HG03045 (cell line): Measurements from ENCODE around the gene LTB4R2.

Experiments used
- ATAC-seq: cut with Tn5 transposase; IDR thresholded peaks from one replicate; pipeline ENCODE4 v1.9.1; 2021; ENCODE audit warnings: mild to moderate bottlenecking, moderate library complexity; ENCODE audit not compliant: unreplicated experiment

LTB4R2 gene

DNA sequence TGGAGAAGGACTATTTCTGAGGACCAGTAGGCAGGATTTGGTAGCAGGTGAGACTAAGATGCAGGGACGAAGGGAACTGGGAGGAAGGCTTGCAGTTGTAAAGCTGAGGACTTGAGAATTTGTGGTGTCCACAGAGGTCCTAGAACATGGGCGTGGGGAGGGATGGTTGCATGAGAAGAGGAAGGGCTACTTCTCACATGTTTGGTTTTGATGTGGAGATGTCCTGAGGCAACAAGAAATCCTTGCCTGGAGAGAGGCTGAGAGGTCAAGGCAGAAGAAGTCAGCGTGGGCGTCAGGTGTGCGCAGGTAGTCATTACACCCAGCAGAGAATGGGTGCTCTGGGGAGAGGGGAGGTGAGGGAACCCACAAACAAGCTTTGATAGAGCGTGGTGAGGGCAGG, 32.9 kb upstream of the LTB4R2 start:
- ATAC-seq, result no peak

- ATAC-seq, result no peak
Measured at GRCh38 chr14:24277606-24278321, 32.2 kb upstream of the LTB4R2 start.

DNA sequence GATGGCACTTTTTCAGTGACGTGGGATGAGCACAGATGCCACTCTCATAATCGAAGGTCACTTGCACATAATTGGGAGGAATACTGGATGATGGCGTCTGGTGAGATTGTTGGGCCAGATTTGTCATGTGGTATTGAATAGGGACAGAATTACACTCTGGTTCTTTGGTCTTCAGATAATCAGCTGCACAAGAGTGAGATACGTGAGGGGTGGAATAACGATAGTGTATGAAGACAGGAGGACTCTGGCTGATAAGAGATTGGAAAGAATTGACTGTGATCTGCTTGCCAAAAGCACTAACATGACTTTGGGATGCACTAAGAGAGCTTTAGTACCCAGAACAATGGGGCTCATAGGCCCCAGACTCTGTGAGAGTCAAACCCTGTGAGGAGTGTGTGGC, 31.5 kb upstream of the LTB4R2 start:
- ATAC-seq, result no peak

- peak; percentile 41 for ATAC-seq
Measured at GRCh38 chr14:24279301-24280186, 30.4 kb upstream of the LTB4R2 start.

- no peak for ATAC-seq
Measured at GRCh38 chr14:24280797-24281460, 29.0 kb upstream of the LTB4R2 start.

DNA sequence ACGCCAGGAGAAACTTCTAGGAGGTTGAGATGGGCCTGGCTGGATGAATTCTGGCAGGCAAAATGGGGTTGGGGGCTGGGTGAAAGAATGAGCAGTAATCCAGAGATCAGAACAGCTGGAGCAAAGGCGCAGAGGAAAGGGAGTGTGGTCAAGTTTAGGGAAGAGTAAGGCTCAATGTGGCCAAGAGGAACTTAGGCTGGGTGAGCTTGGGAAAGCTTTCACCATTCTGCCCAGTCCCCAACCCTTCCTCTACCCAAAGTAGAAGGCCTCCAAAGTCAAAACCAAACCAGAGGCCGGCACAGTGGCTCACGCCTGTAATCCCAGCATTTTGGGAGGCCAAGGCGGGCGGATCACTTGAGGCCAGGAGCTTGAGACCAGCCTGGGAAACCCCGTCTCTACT, 28.3 kb upstream of the LTB4R2 start:
- no peak for ATAC-seq

DNA sequence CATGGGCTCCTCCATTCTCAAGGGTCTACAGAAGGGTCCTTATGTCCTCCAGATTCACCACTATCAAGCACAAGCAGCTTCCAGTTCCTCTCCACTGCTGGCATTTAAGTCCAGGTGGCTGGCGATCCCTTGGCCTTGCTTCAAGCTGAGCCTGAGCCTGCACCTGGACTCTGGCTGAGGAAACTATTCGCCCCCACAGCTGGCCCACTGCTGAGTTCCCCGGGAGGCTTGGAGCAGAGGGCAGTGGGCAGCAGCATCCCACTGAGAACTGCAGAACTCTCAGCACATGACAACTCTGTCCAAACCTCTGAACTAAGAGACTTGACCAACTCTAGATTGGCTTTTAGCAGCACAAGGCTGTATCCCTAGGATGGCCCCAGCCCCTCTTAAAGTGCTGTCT, 27.2 kb upstream of the LTB4R2 start:
- ATAC-seq, result no peak

GRCh38 chr14:24283796-24284460, 26.0 kb upstream of the LTB4R2 start:
- ATAC-seq, result no peak

DNA sequence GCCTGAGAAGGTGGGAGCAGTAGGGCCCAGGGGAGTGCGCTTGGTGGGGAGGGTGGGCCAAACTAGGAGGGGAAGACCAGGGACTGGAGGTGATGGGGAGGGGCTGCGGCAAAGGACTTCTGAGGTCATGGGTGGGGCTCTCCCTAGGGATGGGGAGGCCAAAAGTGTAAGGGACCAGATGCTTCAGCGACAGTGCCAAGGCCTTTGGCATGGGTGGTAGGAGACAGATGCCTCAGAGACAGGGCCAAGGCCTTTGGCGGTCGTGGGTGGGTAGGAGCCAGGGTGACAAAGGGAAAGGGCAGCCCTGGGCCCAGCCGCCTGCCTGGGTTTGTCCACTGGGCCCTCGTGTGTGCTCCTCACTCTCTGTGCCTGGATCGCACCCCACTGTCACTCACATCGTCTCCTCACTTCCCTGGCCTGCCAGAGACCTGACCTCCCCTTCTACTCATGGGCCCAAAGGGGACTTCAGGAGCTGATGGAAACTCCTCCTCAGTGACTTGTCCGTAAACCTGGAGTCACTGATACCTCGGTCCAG, 25.4 kb upstream of the LTB4R2 start:
- ATAC-seq, result no peak

- ATAC-seq, result no peak
Measured at GRCh38 chr14:24285351-24285750, 24.6 kb upstream of the LTB4R2 start.

DNA sequence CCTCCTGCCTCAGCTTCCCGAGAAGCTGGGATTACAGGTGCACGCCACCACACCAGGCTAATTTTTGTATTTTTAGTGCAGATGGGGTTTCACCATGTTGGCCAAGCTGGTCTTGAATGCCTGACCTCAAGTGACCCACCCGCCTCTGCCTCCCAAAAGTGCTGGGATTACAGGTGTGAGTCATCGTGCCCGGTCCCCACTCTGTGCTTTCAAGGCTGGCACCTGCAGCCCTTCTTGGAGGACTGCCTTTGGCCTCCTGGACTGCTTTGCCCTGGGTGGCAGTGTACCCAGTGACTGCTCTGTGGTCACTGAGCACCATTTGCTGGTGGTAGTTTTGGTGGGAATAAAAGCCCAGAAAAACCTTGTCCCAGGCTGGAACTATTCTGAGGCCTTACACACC, 22.9 kb upstream of the LTB4R2 start:
- no peak for ATAC-seq

DNA sequence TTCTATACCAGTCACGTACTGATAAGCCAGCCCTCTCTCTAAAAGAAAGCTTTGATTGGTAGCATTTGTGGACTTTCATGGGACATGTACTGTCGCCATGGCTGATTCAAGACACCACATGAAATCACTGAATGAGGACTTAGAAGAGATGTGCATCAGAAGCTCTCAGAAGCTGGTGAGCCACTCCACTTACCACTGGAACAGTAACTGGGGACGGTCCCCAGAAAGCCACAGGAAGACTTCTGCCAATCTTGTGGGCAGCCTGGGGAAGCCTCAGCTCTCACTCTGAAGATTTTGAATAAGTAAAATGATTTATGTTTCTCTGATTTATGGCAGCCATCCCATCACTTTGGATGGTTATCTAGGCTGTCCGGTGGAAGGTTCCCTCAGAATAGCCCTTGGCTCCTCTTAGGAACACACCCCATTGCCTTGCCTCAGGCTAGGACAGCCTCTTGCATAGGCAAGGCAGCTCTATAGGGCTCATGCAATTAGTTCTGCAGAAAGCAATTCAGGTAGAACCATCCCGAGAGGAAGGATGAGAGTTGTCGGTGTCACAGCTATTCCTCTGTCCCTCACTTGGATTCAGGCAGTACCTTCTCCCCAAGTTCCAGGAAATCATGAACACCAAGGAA, 20.2 kb upstream of the LTB4R2 start:
- ATAC-seq, result no peak

- no peak for ATAC-seq
Measured at GRCh38 chr14:24290746-24291145, 19.2 kb upstream of the LTB4R2 start.

DNA sequence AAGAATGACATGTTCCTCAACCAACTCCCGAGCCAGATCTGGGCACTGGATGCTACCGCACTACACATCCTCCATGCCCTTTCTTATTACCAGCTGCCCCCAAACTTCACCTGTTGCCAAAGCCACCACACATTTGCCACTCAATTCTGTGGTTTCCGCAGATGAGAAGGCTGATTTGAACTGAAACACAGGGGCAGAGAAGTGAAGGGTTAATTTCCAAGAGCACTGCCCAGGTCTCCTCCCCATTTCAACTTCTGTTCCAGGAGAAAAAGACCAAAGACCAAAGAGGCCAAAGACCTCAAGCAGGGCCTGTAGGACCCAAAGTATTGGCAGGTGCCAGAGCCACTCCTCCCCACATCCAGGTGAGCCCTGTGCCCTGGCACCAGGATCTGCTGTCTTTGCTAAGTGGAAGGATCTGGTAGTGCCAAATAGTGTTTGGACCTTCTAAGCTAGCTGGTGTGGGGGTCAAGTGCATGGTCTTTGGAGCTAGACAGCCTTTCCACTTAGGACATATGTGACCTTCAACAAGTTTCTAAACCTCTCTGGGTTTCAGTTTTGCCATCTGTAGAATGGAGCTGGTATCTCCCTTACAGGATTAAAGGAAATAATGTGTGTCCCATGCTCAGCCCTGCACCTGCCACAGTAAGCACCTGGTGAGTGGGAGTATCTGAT, 18.4 kb upstream of the LTB4R2 start:
- no peak for ATAC-seq

- no peak for ATAC-seq
Measured at GRCh38 chr14:24292118-24292807, 17.7 kb upstream of the LTB4R2 start.

GRCh38 chr14:24293525-24293924, 16.4 kb upstream of the LTB4R2 start:
- ATAC-seq, result no peak

GRCh38 chr14:24296341-24297157, 13.4 kb upstream of the LTB4R2 start:
- peak; percentile 40 for ATAC-seq

- peak; percentile 7 for ATAC-seq
Measured at GRCh38 chr14:24297190-24297964, 12.6 kb upstream of the LTB4R2 start.
